ENCODE measurements around the gene TUSC2. TPM values are rescaled to one million over a fixed set of nuclear protein-coding genes. Genes with fewer than 3 reads are reported as not detected.

The TUSC2 gene
- total and polyA plus RNA-seq, 7 experiments from 2014 or later = 16.8 to 45.5 (median 21.8) TPM

- Mint-ChIP-seq H3K27ac (peak within 1 kb of the TSS; percentile 89 to 97 (median 96)), H3K4me1 (peaks cover 24 to 64% (median 47%) of the 10 kb centered on the region in 7 donors), H3K9me3 (peaks cover 0 to 3% (median 0%) of the 10 kb centered on the region in 11 donors), H3K27me3 (peaks cover 0 to 3% (median 0%) of the 10 kb centered on the region in 5 donors), H3K36me3 (peaks cover 0 to 27% (median 0%) of the 10 kb centered on the region in 5 donors), H3K4me3 (peak within 1 kb of the TSS; percentile 82 to 97 (median 95))
- H3K27ac ChIP-seq (ENCODE audit: low read depth, low read length) = peak within 1 kb of the TSS; percentile 69
- DNase-seq = peak; percentile 29 to 80 (median 46)
- H3K4me1 ChIP-seq (ENCODE audit: control insufficient read depth in 2 of 2, insufficient read depth in 2 of 2, low read length in 2 of 2) = peaks cover 22 to 49% of the 10 kb centered on the region in 2 donors
- CTCF ChIA-PET = interaction anchor here (1.3 to 1.6 kb wide), 3 partner anchors 9 to 271 kb away, joined by 3 to 10 read pairs (median 4); partner anchors contain the start of genes CISH, CYB561D2 and NPRL2
- POLR2A ChIA-PET = interaction anchor here (0.7 to 34.0 kb wide), 9 partner anchors 16 to 262 kb away, joined by 3 to 656 read pairs (median 3); partner anchors contain the start of genes C3orf18, CYB561D2, GNAI2 and HEMK1
- ATAC-seq = peak; percentile 17
- no peaks in the 10 kb centered on the region for H3K27me3 ChIP-seq (ENCODE audit: control insufficient read depth in 2 of 2, insufficient read depth in 2 of 2, low read length in 2 of 2)
- peak within 1 kb of the TSS; percentile 83 for H3K4me3 ChIP-seq (ENCODE audit: low read length)
- H3K36me3 ChIP-seq (ENCODE audit: control insufficient read depth in 2 of 3, insufficient read depth in 3 of 3, low read length in 3 of 3) = peaks cover 0 to 7% (median 0%) of the 10 kb centered on the region in 3 experiments
- intact Hi-C loops (cut with micrococcal nuclease) = loop anchor here in 1 of 2 donors (2.0 to 5.0 kb wide), 2 partner anchors 232 to 1332 kb away; partner anchors contain the start of gene TEX264
- no peaks in the 10 kb centered on the region for H3K9me3 ChIP-seq (ENCODE audit: control insufficient read depth in 2 of 3, low read length in 3 of 3)
These were observed 12.7 kb upstream of the TUSC2 start, which contains the start of gene RASSF1 for GRCh38 chr3:50340448-50341329. Gene RASSF1 (minus strand): TSS chr3:50340836. CDS start chr3:50340805, 31 bp downstream.

DNA sequence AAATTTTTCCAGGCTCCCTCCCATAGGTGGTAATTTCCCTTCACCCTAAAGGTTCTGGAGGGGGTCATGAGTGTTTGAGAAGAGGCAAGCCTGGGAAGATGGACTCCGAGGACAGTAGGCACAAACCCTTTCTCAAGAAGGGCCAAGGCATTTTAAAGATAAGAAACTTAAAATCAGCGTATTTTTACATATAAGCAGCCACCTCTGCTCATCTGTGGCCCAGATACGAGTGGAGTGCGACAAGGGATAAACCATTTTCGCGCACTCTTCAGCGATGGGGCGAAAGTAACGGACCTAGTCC, 12.1 kb upstream of the TUSC2 start:
- peak overlapping the region; percentile 69 for H3K27ac ChIP-seq (ENCODE audit: low read depth, low read length)
- H3K27me3 Mint-ChIP-seq = peaks cover 0 to 3% (median 0%) of the 10 kb centered on the region in 5 donors

GRCh38 chr3:50339485-50340146, 11.6 kb upstream of the TUSC2 start:
- Histone ChIP-seq H3K9me3 (ENCODE audit: control insufficient read depth in 2 of 3, low read length in 3 of 3) (no peaks in the 10 kb centered on the region), H3K36me3 (ENCODE audit: control insufficient read depth in 2 of 3, insufficient read depth in 3 of 3, low read length in 3 of 3) (peaks cover 0 to 10% (median 0%) of the 10 kb centered on the region in 3 experiments), H3K27me3 (ENCODE audit: control insufficient read depth in 2 of 2, insufficient read depth in 2 of 2, low read length in 2 of 2) (no peaks in the 10 kb centered on the region), H3K4me3 (ENCODE audit: low read length) (peak overlapping the region; percentile 83), H3K4me1 (ENCODE audit: control insufficient read depth in 2 of 2, insufficient read depth in 2 of 2, low read length in 2 of 2) (peaks cover 27 to 45% of the 10 kb centered on the region in 2 donors), H3K27ac (ENCODE audit: low read depth, low read length) (peak overlapping the region; percentile 69)
- Mint-ChIP-seq H3K4me3 (peak overlapping the region; percentile 82 to 97 (median 95)), H3K27me3 (peaks cover 0 to 3% (median 0%) of the 10 kb centered on the region in 5 donors), H3K36me3 (peaks cover 0 to 30% (median 0%) of the 10 kb centered on the region in 5 donors), H3K9me3 (peaks cover 0 to 3% (median 0%) of the 10 kb centered on the region in 11 donors), H3K27ac (peak overlapping the region; percentile 89 to 97 (median 96)), H3K4me1 (peaks cover 24 to 69% (median 55%) of the 10 kb centered on the region in 7 donors)
- intact Hi-C loops (cut with micrococcal nuclease) = loop anchor here in 1 of 2 donors (2.0 to 5.0 kb wide), 2 partner anchors 233 to 1333 kb away; partner anchors contain the start of gene TEX264
- DNase-seq (no peak), ATAC-seq (no peak)
- ChIA-PET POLR2A (interaction anchor here (0.9 to 34.0 kb wide), 8 partner anchors 12 to 263 kb away, joined by 3 to 656 read pairs (median 4); partner anchors contain the start of genes C3orf18, CYB561D2, GNAI2 and HYAL3), CTCF (interaction anchor here (1.6 kb wide), 1 partner anchor 272 kb away, joined by 4 read pairs; the partner anchor contains the start of gene CISH)

More for the DNA sequence above, 12.1 kb upstream of the TUSC2 start:
- Histone ChIP-seq H3K36me3 (ENCODE audit: control insufficient read depth in 2 of 3, insufficient read depth in 3 of 3, low read length in 3 of 3) (peaks cover 0 to 7% (median 0%) of the 10 kb centered on the region in 3 experiments), H3K9me3 (ENCODE audit: control insufficient read depth in 2 of 3, low read length in 3 of 3) (no peaks in the 10 kb centered on the region), H3K4me1 (ENCODE audit: control insufficient read depth in 2 of 2, insufficient read depth in 2 of 2, low read length in 2 of 2) (peaks cover 23 to 44% of the 10 kb centered on the region in 2 donors), H3K4me3 (ENCODE audit: low read length) (peak overlapping the region; percentile 83), H3K27me3 (ENCODE audit: control insufficient read depth in 2 of 2, insufficient read depth in 2 of 2, low read length in 2 of 2) (no peaks in the 10 kb centered on the region)
- Mint-ChIP-seq H3K27ac (peak overlapping the region; percentile 89 to 97 (median 96)), H3K4me3 (peak overlapping the region; percentile 82 to 97 (median 95)), H3K36me3 (peaks cover 0 to 30% (median 0%) of the 10 kb centered on the region in 5 donors), H3K4me1 (peaks cover 24 to 66% (median 51%) of the 10 kb centered on the region in 7 donors), H3K9me3 (peaks cover 0 to 3% (median 0%) of the 10 kb centered on the region in 11 donors)
- POLR2A ChIA-PET = interaction anchor here (0.9 to 34.0 kb wide), 9 partner anchors 12 to 262 kb away, joined by 3 to 656 read pairs (median 5); partner anchors contain the start of genes C3orf18, CYB561D2, GNAI2 and HEMK1
- intact Hi-C loops (cut with micrococcal nuclease) = loop anchor here in 1 of 2 donors (2.0 to 5.0 kb wide), 2 partner anchors 233 to 1332 kb away; partner anchors contain the start of gene TEX264
- CTCF ChIA-PET = interaction anchor here (1.5 to 1.6 kb wide), 2 partner anchors 10 to 272 kb away, joined by 4 to 10 read pairs; partner anchors contain the start of genes CISH, CYB561D2 and NPRL2
- DNase-seq (no peak), ATAC-seq (no peak)

DNA sequence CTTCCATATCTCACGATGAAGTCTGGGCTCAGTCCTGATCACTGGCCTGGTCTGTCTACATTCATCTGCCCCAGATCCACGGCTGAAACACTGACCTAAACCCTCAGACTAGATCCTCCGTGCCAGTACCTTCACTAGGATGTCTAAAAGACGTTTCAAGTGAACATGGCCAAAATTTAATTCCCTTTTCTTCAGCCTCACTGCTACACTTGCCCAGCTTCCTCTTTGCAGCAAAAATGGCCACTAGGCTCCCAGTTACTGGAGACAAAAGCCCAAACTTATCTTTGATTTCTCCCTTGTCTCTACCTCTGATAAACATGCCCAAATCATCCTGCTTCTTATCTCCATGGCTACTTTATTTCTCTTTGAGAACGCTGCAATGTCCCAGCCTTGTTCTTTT, 10.9 kb upstream of the TUSC2 start:
- H3K9me3 Mint-ChIP-seq = peaks cover 0 to 3% (median 0%) of the 10 kb centered on the region in 11 donors
- Histone ChIP-seq H3K4me1 (ENCODE audit: control insufficient read depth in 2 of 2, insufficient read depth in 2 of 2, low read length in 2 of 2) (peaks cover 33 to 52% of the 10 kb centered on the region in 2 donors), H3K27ac (ENCODE audit: low read depth, low read length) (peak overlapping the region; percentile 92), H3K27me3 (ENCODE audit: control insufficient read depth in 2 of 2, insufficient read depth in 2 of 2, low read length in 2 of 2) (no peaks in the 10 kb centered on the region), H3K36me3 (ENCODE audit: control insufficient read depth in 2 of 3, insufficient read depth in 3 of 3, low read length in 3 of 3) (peaks cover 0 to 13% (median 0%) of the 10 kb centered on the region in 3 experiments), H3K9me3 (ENCODE audit: control insufficient read depth in 2 of 3, low read length in 3 of 3) (no peaks in the 10 kb centered on the region), H3K4me3 (ENCODE audit: low read length) (peak overlapping the region; percentile 83)
- ChIA-PET CTCF (interaction anchor here (0.7 to 1.5 kb wide), 3 partner anchors 8 to 47 kb away, joined by 3 to 4 read pairs (median 4); partner anchors contain the start of genes HYAL3, IFRD2 and NAA80), POLR2A (interaction anchor here (1.0 to 34.0 kb wide), 7 partner anchors 11 to 263 kb away, joined by 3 to 656 read pairs (median 3); partner anchors contain the start of genes CYB561D2, GNAI2, HYAL3 and NAA80)
- peak overlapping the region; percentile 92 to 97 (median 95) for H3K4me3 Mint-ChIP-seq
- H3K4me1 Mint-ChIP-seq = peaks cover 30 to 74% (median 62%) of the 10 kb centered on the region in 7 donors
- H3K36me3 Mint-ChIP-seq = peaks cover 0 to 34% (median 0%) of the 10 kb centered on the region in 5 donors
- ATAC-seq (no peak), DNase-seq (no peak)
- peaks cover 0 to 3% (median 0%) of the 10 kb centered on the region in 5 donors for H3K27me3 Mint-ChIP-seq
- peak overlapping the region; percentile 92 to 97 (median 96) for H3K27ac Mint-ChIP-seq
- intact Hi-C loops (cut with micrococcal nuclease) = no loop called here

- H3K27ac ChIP-seq (ENCODE audit: low read depth, low read length) = peak overlapping the region; percentile 92
- intact Hi-C loops (cut with micrococcal nuclease) = loop anchor here (1.0 to 2.0 kb wide), 10 partner anchors 8 to 273 kb away; partner anchors contain the start of genes CYB561D2 (in 2 of the 2), HYAL3 (in 2 of the 2), NAA80 (in 2 of the 2) and NPRL2 (in 2 of the 2)
These were observed 9.3 kb upstream of the TUSC2 start for GRCh38 chr3:50337175-50337861.

More at GRCh38 chr3:50337175-50337861, 9.3 kb upstream of the TUSC2 start:
- ATAC-seq (peak; percentile 88), DNase-seq (peak; percentile 83 to 98 (median 91))
- Mint-ChIP-seq H3K27me3 (peaks cover 0 to 3% (median 0%) of the 10 kb centered on the region in 5 donors), H3K36me3 (peaks cover 0 to 39% (median 0%) of the 10 kb centered on the region in 5 donors), H3K4me1 (peaks cover 35 to 73% (median 68%) of the 10 kb centered on the region in 7 donors), H3K27ac (peak overlapping the region; percentile 92 to 97 (median 96)), H3K9me3 (peaks cover 0 to 3% (median 0%) of the 10 kb centered on the region in 11 donors), H3K4me3 (peak overlapping the region; percentile 92 to 97 (median 95))
- POLR2A ChIA-PET = interaction anchor here (0.6 to 34.0 kb wide), 27 partner anchors 10 to 1389 kb away, joined by 3 to 656 read pairs (median 4); partner anchors contain the start of genes C3orf18, CYB561D2, GNAI2 and HEMK1
- Histone ChIP-seq H3K27me3 (ENCODE audit: control insufficient read depth in 2 of 2, insufficient read depth in 2 of 2, low read length in 2 of 2) (no peaks in the 10 kb centered on the region), H3K4me3 (ENCODE audit: low read length) (peak overlapping the region; percentile 83), H3K36me3 (ENCODE audit: control insufficient read depth in 2 of 3, insufficient read depth in 3 of 3, low read length in 3 of 3) (peaks cover 0 to 19% (median 0%) of the 10 kb centered on the region in 3 experiments), H3K4me1 (ENCODE audit: control insufficient read depth in 2 of 2, insufficient read depth in 2 of 2, low read length in 2 of 2) (peaks cover 43 to 58% of the 10 kb centered on the region in 2 donors), H3K9me3 (ENCODE audit: control insufficient read depth in 2 of 3, low read length in 3 of 3) (no peaks in the 10 kb centered on the region)
- CTCF ChIA-PET = interaction anchor here (0.6 to 2.3 kb wide), 9 partner anchors 9 to 207 kb away, joined by 3 to 13 read pairs (median 3); partner anchors contain the start of genes HYAL2 and TUSC2

All from naive thymus-derived CD4-positive, alpha-beta T cell (primary cell).